CD4-positive, alpha-beta T cell treated with Interferon gamma for 1 hour (primary cell): Measurements from ENCODE around the gene TP53BP1.
"Not testable (repeated sequence)": the region's sequence is repeated elsewhere in the genome, so short reads cannot be mapped to it uniquely, and the experiment has no call there.

Experiments used
- DNase-seq: peaks from one replicate; pipeline ENCODE4 v3.0.0-alpha.2; 2020

TP53BP1 gene, protein sequence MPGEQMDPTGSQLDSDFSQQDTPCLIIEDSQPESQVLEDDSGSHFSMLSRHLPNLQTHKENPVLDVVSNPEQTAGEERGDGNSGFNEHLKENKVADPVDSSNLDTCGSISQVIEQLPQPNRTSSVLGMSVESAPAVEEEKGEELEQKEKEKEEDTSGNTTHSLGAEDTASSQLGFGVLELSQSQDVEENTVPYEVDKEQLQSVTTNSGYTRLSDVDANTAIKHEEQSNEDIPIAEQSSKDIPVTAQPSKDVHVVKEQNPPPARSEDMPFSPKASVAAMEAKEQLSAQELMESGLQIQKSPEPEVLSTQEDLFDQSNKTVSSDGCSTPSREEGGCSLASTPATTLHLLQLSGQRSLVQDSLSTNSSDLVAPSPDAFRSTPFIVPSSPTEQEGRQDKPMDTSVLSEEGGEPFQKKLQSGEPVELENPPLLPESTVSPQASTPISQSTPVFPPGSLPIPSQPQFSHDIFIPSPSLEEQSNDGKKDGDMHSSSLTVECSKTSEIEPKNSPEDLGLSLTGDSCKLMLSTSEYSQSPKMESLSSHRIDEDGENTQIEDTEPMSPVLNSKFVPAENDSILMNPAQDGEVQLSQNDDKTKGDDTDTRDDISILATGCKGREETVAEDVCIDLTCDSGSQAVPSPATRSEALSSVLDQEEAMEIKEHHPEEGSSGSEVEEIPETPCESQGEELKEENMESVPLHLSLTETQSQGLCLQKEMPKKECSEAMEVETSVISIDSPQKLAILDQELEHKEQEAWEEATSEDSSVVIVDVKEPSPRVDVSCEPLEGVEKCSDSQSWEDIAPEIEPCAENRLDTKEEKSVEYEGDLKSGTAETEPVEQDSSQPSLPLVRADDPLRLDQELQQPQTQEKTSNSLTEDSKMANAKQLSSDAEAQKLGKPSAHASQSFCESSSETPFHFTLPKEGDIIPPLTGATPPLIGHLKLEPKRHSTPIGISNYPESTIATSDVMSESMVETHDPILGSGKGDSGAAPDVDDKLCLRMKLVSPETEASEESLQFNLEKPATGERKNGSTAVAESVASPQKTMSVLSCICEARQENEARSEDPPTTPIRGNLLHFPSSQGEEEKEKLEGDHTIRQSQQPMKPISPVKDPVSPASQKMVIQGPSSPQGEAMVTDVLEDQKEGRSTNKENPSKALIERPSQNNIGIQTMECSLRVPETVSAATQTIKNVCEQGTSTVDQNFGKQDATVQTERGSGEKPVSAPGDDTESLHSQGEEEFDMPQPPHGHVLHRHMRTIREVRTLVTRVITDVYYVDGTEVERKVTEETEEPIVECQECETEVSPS (N-terminal part only)

DNA sequence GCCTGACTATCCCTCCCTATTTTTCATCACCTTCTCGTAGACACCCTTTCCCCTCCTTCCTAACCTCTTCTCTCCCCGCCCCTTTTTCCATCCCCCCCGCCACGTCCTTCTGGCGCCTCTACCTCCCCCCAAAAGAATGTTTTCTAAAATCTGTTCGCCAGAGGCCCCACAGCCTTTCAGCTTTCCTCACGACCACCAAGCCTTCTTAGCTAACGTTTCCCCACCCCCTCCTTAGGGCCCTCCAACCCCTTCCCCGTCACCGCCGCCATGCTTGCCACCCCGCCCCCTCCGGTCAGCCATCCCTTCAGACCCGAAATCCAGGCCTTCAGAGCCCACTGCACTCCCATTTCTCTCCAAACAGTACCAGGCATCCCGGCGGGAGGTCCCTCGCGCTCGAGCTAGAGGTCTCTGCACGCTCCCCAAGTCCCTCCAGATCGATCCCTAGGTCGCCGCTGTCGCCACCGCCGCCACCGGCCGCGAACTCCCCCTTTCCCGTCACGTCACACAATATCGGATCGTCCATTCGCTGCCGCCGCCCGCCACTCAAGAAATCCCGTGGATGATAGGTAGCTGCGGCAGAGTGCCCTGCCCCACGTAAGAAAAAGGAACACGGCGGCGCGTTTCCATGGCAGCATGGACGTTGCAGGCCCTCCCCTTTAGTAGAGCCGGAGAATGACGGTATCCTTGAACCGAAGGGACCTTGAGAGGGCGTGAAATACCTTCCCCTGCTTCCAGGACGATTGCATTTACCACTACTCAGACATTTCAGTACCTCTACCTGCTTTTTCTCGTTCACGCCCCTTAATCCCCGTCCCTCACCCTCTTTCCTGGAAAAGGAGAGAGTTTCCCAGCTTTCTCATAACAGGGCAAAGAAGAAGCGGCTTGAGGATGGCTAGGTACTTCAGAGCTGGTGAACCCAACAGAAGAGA lies at the start of gene TP53BP1:
TSS of gene TP53BP1 (minus strand) at position 484 of the 929 bp plus-strand sequence. CDS start at position 371, 113 bp downstream.
- peak; percentile 95 for DNase-seq

DNA sequence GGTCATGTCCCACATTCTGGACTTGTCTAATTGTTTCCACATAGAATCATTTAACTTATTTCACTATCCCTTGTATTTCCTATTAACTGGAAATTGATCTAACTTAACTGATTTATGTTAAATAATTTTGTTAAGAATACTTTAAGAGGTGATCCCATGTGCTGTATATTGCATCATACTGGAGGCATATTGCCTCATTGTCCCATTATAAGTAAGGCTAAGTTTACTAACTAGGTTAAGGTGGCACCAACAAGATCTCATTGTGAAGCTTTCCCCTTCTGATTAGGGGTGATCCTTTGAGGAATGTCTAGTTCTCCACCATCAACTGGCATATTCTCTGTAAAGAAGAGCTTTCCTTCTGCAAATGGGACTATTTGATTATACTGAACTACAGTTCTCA lies 48.8 kb upstream of the TP53BP1 start:
- DNase-seq = no peak

DNA sequence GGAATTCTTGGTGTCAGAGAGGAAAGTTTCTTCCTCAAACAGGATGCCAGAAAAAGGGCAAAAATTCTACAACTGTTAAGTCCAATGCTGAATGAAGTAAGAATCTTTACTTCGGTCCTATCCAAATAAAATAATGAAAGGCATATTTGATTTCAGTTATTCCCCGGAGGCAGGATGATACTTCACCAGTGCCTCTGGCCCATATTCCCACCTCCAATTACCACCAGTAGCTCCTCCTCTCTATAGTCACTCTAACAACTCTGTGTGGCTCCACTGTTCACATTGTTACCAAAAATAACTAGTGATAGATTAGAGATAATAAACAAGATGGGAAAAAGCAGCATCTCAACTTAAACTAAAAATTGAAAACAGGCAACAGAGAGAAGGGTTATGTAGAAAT lies 45.1 kb upstream of the TP53BP1 start:
- DNase-seq = no peak

DNA sequence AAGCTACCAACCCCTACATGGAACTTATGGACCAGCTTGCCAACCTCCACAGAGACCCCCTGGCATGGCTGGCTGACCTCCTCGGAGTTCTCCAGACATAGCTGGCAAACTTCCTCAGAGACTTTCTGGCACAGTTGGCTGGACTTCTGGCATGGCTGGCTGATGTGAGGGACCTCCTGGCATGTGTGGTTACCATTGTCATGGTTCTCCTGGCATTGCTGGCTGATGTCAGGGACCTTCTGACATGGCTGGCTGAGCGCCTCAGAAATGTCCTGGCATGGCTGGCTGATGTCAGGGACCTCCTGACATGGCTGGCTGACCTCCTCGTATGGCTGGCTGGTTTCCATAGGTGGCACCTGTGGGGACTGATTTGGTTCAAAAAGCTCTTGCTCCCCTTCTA lies 41.9 kb upstream of the TP53BP1 start:
- DNase-seq = no peak

DNA sequence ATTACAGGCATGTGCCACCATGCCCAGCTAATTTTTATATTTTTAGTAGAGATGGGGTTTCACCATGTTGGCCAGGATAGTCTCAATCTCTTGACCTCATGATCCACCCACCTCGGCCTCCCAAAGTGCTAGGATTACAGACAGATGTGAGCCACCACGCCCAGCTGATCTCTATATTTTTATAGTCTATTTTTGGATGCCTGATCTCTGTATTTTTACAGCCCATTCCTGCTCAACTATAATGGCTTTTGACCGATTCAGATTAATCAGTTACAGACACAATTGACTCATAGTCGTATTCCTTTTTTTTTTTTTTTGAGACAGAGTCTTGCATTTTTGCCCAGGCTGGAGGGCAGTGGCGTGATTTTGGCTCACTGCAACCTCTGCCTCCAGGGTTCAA lies 39.9 kb upstream of the TP53BP1 start:
- DNase-seq = not testable (repeated sequence)

DNA sequence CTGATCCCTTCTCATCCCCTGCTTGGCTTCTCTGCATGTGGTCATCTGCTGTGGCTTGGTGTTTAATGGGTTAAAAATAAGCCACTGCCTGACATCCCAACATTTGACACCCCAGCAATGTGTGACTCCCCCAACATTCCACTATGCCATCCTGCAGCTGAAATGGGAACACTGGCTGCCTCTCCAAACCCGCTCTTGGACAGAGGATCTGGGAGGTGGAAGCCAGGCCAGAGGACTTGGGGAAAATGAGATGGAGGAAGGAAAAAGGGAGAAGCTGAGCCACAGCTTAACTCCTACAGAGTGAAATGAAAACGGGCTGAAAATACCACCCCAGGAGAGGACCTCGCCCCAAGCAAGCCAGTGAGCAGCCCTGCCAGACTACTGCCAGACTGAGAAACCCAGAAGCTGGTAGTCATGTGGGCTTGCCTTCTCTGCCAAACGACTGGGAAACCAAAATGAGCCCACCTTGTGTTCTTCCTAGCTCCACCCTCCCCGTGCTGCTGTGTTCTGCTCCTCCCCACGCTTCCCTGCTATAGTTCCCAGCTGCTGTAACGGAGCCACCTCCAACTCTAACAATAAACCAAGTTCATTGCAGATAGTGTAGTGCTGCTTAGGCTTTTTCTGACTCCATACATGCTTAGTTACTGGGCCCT lies 38.2 kb upstream of the TP53BP1 start:
- no peak for DNase-seq

DNA sequence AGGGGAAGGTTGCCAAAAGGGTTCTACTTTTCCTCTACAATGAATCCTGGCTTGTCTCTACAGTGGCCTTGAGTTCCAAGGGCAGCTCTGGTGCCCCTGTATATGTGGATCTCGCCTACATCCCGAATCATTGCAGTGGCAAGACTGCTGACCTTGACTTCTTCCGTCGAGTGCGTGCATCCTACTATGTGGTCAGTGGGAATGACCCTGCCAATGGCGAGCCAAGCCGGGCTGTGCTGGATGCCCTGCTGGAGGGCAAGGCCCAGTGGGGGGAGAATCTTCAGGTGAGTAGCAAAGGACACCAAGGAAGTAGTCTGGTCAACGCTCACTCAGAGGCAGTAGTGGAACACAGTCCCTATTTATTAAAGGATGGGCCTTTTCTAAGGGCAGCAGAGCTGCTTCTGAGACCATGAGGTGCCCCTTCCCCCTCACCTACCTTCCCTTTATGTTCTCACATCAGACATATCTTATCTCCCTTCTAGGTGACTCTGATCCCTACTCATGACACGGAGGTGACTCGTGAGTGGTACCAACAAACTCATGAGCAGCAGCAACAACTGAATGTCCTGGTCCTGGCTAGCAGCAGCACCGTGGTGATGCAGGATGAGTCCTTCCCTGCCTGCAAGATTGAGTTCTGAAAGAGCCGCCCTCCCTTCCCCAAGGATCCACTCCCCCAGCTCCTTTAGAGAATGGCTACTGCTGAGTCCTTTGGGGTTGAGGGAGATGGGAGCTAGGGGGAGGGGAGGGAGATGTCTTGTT lies 36.8 kb upstream of the TP53BP1 start:
- no peak for DNase-seq

DNA sequence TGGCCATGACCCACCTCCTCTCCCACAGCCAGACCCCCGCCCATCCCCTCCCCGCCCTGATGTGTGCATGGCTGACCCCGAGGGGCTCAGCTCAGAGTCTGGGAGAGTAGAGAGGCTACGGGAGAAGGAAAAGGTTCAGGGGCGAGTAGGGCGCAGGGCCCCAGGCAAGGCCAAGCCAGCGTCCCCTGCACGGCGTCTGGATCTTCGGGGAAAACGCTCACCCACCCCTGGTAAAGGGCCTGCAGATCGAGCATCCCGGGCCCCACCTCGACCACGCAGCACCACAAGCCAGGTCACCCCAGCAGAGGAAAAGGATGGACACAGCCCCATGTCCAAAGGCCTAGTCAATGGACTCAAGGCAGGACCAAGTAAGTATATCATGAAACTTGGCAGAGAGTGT lies 36.2 kb upstream of the TP53BP1 start:
- DNase-seq = no peak

DNA sequence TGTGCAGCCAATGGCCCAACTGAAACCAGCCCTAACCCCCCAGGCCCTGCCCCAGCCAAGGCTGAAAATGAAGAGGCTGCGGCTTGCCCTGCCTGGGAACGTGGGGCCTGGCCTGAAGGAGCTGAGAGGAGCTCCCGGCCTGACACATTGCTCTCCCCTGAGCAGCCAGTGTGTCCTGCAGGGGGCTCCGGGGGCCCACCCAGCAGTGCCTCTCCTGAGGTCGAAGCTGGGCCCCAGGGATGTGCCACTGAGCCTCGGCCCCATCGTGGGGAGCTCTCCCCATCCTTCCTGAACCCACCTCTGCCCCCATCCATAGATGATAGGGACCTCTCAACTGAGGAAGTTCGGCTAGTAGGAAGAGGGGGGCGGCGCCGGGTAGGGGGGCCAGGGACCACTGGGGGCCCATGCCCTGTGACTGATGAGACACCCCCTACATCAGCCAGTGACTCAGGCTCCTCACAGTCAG lies 35.6 kb upstream of the TP53BP1 start:
- DNase-seq = no peak

DNA sequence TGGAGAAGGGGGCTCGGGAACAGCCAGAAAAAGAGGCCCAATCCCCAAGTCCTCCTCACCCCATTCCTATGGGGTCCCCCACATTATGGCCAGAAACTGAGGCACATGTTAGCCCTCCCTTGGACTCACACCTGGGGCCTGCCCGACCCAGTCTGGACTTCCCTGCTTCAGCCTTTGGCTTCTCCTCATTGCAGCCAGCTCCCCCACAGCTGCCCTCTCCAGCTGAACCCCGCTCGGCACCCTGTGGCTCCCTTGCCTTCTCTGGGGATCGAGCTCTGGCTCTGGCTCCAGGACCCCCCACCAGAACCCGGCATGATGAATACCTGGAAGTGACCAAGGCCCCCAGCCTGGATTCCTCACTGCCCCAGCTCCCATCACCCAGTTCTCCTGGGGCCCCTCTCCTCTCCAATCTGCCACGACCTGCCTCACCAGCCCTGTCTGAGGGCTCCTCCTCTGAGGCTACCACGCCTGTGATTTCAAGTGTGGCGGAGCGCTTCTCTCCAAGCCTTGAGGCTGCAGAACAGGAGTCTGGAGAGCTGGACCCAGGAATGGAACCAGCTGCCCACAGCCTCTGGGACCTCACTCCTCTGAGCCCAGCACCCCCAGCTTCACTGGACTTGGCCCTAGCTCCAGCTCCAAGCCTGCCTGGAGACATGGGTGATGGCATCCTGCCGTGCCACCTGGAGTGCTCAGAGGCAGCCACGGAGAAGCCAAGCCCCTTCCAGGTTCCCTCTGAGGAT lies 35.0 kb upstream of the TP53BP1 start:
- DNase-seq = no peak

DNA sequence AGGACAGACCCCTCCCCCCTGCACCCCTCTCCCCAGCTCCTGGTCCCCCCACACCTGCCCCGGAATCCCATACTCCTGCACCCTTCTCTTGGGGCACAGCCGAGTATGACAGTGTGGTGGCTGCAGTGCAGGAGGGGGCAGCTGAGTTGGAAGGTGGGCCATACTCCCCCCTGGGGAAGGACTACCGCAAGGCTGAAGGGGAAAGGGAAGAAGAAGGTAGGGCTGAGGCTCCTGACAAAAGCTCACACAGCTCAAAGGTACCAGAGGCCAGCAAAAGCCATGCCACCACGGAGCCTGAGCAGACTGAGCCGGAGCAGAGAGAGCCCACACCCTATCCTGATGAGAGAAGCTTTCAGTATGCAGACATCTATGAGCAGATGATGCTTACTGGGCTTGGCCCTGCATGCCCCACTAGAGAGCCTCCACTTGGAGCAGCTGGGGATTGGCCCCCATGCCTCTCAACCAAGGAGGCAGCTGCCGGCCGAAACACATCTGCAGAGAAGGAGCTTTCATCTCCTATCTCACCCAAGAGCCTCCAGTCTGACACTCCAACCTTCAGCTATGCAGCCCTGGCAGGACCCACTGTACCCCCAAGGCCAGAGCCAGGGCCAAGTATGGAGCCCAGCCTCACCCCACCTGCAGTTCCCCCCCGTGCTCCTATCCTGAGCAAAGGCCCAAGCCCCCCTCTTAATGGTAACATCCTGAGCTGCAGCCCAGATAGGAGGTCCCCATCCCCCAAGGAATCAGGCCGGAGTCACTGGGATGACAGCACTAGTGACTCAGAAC lies 34.3 kb upstream of the TP53BP1 start:
- DNase-seq = no peak

DNA sequence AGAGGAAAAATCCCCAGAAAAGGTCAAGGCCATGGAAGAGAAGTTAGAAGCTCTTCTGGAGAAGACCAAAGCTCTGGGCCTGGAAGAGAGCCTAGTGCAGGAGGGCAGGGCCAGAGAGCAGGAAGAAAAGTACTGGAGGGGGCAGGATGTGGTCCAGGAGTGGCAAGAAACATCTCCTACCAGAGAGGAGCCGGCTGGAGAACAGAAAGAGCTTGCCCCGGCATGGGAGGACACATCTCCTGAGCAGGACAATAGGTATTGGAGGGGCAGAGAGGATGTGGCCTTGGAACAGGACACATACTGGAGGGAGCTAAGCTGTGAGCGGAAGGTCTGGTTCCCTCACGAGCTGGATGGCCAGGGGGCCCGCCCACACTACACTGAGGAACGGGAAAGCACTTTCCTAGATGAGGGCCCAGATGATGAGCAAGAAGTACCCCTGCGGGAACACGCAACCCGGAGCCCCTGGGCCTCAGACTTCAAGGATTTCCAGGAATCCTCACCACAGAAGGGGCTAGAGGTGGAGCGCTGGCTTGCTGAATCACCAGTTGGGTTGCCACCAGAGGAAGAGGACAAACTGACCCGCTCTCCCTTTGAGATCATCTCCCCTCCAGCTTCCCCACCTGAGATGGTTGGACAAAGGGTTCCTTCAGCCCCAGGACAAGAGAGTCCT lies 33.4 kb upstream of the TP53BP1 start:
- no peak for DNase-seq

DNA sequence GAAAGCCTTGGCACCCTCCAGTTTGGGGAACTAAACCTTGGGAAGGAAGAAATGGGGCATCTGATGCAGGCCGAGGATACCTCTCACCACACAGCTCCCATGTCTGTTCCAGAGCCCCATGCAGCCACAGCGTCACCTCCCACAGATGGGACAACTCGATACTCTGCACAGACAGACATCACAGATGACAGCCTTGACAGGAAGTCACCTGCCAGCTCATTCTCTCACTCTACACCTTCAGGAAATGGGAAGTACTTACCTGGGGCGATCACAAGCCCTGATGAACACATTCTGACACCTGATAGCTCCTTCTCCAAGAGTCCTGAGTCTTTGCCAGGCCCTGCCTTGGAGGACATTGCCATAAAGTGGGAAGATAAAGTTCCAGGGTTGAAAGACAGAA lies 32.2 kb upstream of the TP53BP1 start:
- DNase-seq = no peak

DNA sequence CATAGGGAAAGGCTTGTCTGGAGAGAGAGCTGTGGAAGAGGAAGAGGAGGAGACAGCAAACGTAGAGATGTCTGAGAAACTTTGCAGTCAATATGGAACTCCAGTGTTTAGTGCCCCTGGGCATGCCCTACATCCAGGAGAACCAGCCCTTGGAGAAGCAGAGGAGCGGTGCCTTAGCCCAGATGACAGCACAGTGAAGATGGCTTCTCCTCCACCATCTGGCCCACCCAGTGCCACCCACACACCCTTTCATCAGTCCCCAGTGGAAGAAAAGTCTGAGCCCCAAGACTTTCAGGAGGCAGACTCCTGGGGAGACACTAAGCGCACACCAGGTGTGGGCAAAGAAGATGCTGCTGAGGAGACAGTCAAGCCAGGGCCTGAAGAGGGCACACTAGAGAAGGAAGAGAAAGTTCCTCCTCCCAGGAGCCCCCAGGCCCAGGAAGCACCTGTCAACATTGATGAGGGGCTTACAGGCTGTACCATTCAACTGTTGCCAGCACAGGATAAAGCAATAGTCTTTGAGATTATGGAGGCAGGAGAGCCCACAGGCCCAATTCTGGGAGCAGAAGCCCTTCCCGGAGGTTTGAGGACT lies 31.4 kb upstream of the TP53BP1 start:
- no peak for DNase-seq

DNA sequence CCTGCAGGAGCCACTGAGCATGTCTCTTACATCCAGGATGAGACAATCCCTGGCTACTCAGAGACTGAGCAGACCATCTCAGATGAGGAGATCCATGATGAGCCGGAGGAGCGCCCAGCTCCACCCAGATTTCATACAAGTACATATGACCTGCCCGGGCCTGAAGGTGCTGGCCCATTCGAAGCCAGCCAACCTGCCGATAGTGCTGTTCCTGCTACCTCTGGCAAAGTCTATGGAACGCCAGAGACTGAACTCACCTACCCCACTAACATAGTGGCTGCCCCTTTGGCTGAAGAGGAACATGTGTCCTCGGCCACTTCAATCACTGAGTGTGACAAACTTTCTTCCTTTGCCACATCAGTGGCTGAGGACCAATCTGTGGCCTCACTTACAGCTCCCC lies 30.7 kb upstream of the TP53BP1 start:
- DNase-seq = no peak

DNA sequence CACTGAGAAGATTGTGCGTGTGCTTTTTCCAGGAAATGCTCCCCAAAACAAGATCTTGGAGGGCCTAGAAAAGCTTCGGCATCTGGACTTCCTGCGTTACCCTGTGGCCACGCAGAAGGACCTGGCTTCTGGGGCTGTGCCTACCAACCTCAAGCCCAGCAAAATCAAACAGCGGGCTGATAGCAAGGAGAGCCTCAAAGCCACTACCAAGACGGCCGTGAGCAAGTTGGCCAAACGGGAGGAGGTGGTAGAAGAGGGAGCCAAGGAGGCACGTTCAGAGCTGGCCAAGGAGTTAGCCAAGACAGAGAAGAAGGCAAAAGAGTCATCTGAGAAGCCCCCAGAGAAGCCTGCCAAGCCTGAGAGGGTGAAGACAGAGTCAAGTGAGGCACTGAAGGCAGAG lies 29.3 kb upstream of the TP53BP1 start:
- DNase-seq = no peak

DNA sequence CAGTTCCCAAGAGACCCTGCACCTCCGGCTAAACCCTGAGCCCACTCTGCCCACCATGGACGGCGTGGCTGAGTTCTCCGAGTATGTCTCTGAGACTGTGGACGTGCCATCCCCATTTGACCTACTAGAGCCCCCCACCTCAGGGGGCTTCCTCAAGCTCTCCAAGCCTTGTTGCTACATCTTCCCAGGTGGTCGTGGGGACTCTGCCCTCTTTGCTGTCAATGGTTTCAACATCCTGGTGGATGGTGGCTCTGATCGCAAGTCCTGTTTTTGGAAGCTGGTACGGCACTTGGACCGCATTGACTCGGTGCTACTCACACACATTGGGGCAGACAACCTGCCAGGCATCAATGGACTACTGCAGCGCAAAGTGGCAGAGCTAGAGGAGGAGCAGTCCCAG lies 28.5 kb upstream of the TP53BP1 start:
- no peak for DNase-seq

DNA sequence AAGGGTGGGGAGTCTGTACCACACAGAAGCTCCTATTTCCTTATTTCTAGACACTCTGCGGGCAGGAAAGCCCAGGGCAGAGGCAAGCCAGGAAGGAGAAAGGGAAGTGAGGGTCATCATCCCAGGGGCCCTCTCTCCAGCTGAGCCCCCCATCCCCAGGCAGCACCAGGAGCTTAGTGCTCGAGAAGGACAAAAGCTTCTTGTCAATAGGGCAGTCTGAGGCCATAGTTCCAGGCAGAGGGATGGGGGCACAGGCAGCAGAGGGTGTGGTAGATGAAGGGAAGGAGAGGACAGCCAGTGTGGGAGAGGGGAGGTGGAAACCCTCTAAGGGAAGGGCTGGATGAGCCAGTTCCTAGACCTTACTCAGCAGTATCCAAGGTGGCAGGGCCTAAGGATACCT lies 27.2 kb upstream of the TP53BP1 start:
- DNase-seq = no peak
